Measurements from ENCODE around the gene POSTN. TPM values are rescaled to one million over a fixed set of nuclear protein-coding genes. Genes with fewer than 3 reads are reported as not detected.
"Not testable (repeated sequence)": the region's sequence is repeated elsewhere in the genome, so short reads cannot be mapped to it uniquely, and the experiment has no call there.

POSTN gene
- total RNA-seq, 1 experiment from 2014 or later = not detected

- H4K20me1 ChIP-seq (ENCODE audit: insufficient read depth) = no peaks in the 10 kb centered on the region
- intact Hi-C loops (cut with micrococcal nuclease; ENCODE audit: unreplicated experiment) = no loop called here
- no peaks in the 10 kb centered on the region for H3K9me2 ChIP-seq (ENCODE audit: insufficient read depth)
- no peak for DNase-seq
- ChIA-PET POLR2A (ENCODE audit: unreplicated experiment) (no interaction called here), CTCF (no interaction called here)
- no peaks in the 10 kb centered on the region for H3K4me1 ChIP-seq (replicated peaks; ENCODE audit: insufficient read depth)
- no peak overlapping the region for H3K4me3 ChIP-seq
- H3K9me3 ChIP-seq (ENCODE audit: insufficient read depth, low read depth) = no peaks in the 10 kb centered on the region
- H3K27me3 ChIP-seq (ENCODE audit: insufficient read depth, low read depth) = no peaks in the 10 kb centered on the region
- H3K4me2 ChIP-seq = no peak overlapping the region
- no peaks in the 10 kb centered on the region for H3K79me2 ChIP-seq (ENCODE audit: low read depth)
- TF ChIP-seq CTCF (conservative IDR thresholded peaks at IDR 0.05) = no peak
- H3K36me3 ChIP-seq (ENCODE audit: low read depth) = no peaks in the 10 kb centered on the region
- H3K27ac ChIP-seq = no peak overlapping the region
- no TSS peak for BruUV-seq (replicated peaks)
- H2AFZ ChIP-seq = no peak overlapping the region; the same call in 1 of the 2 replicates
- H3F3A ChIP-seq (ENCODE audit: insufficient read depth, low read depth) = no peaks in the 10 kb centered on the region
Observed at GRCh38 chr13:37596805-37597204, 1.8 kb downstream of the POSTN start.

- ChIA-PET POLR2A (ENCODE audit: unreplicated experiment) (no interaction called here), CTCF (no interaction called here)
- BruUV-seq (replicated peaks) = no TSS peak
- Histone ChIP-seq H4K20me1 (ENCODE audit: insufficient read depth) (no peaks in the 10 kb centered on the region), H2AFZ (no peak overlapping the region), H3F3A (ENCODE audit: insufficient read depth, low read depth) (no peaks in the 10 kb centered on the region), H3K36me3 (ENCODE audit: low read depth) (no peaks in the 10 kb centered on the region), H3K9me3 (ENCODE audit: insufficient read depth, low read depth) (no peaks in the 10 kb centered on the region), H3K27me3 (ENCODE audit: insufficient read depth, low read depth) (no peaks in the 10 kb centered on the region), H3K4me1 (replicated peaks; ENCODE audit: insufficient read depth) (no peaks in the 10 kb centered on the region), H3K4me3 (no peak overlapping the region), H3K4me2 (no peak overlapping the region), H3K9me2 (ENCODE audit: insufficient read depth) (no peaks in the 10 kb centered on the region), H3K79me2 (ENCODE audit: low read depth) (no peaks in the 10 kb centered on the region), H3K27ac (no peak overlapping the region)
- DNase-seq = no peak
- intact Hi-C loops (cut with micrococcal nuclease; ENCODE audit: unreplicated experiment) = no loop called here
- TF ChIP-seq EZH2 (IDR thresholded peaks at IDR 0.05; ENCODE audit: low read depth) (no peak), CTCF (conservative IDR thresholded peaks at IDR 0.05) (no peak)
Observed at GRCh38 chr13:37595162-37595561, 3.4 kb downstream of the POSTN start.

GRCh38 chr13:37594550-37594949 is 4.0 kb downstream of the POSTN start:
- no peaks in the 10 kb centered on the region for H3F3A ChIP-seq (ENCODE audit: insufficient read depth, low read depth)
- intact Hi-C loops (cut with micrococcal nuclease; ENCODE audit: unreplicated experiment) = no loop called here
- H3K27me3 ChIP-seq (ENCODE audit: insufficient read depth, low read depth) = no peaks in the 10 kb centered on the region
- H3K4me3 ChIP-seq = no peak overlapping the region
- CTCF ChIA-PET = no interaction called here
- TF ChIP-seq CTCF (conservative IDR thresholded peaks at IDR 0.05) = no peak
- TF ChIP-seq EZH2 (IDR thresholded peaks at IDR 0.05; ENCODE audit: low read depth) = no peak
- no peaks in the 10 kb centered on the region for H3K79me2 ChIP-seq (ENCODE audit: low read depth)
- no peaks in the 10 kb centered on the region for H3K36me3 ChIP-seq (ENCODE audit: low read depth)
- H3K9me3 ChIP-seq (ENCODE audit: insufficient read depth, low read depth) = no peaks in the 10 kb centered on the region
- no peak for DNase-seq
- no peak overlapping the region for H3K4me2 ChIP-seq
- no peaks in the 10 kb centered on the region for H3K9me2 ChIP-seq (ENCODE audit: insufficient read depth)
- H4K20me1 ChIP-seq (ENCODE audit: insufficient read depth) = no peaks in the 10 kb centered on the region
- no TSS peak for BruUV-seq (replicated peaks)
- no peak overlapping the region for H2AFZ ChIP-seq
- POLR2A ChIA-PET (ENCODE audit: unreplicated experiment) = no interaction called here
- H3K27ac ChIP-seq = no peak overlapping the region
- no peaks in the 10 kb centered on the region for H3K4me1 ChIP-seq (replicated peaks; ENCODE audit: insufficient read depth)

GRCh38 chr13:37589381-37589780 is 9.2 kb downstream of the POSTN start:
- BruUV-seq (replicated peaks) = not testable (repeated sequence)

More at GRCh38 chr13:37589381-37589780, 9.2 kb downstream of the POSTN start:
- H3K27me3 ChIP-seq (ENCODE audit: insufficient read depth, low read depth); H3K4me3 ChIP-seq; H3K4me2 ChIP-seq; CTCF ChIA-PET; H3K4me1 ChIP-seq (replicated peaks; ENCODE audit: insufficient read depth); H3K9me3 ChIP-seq (ENCODE audit: insufficient read depth, low read depth); DNase-seq; H2AFZ ChIP-seq; H3K27ac ChIP-seq; H4K20me1 ChIP-seq (ENCODE audit: insufficient read depth); POLR2A ChIA-PET (ENCODE audit: unreplicated experiment); H3F3A ChIP-seq (ENCODE audit: insufficient read depth, low read depth); H3K36me3 ChIP-seq (ENCODE audit: low read depth); H3K9me2 ChIP-seq (ENCODE audit: insufficient read depth); H3K79me2 ChIP-seq (ENCODE audit: low read depth); intact Hi-C loops (cut with micrococcal nuclease; ENCODE audit: unreplicated experiment): not testable (repeated sequence)

Data from PC-9 (cell line).